SK-N-SH (cell line): ENCODE data around the gene CLEC17A. TPM values are rescaled to one million over a fixed set of nuclear protein-coding genes. Genes with fewer than 3 reads are reported as not detected.
"Not testable (repeated sequence)": the region's sequence is repeated elsewhere in the genome, so short reads cannot be mapped to it uniquely, and the experiment has no call there.

Experiments used
- CTCF ChIA-PET: fragments of 300-600, 350-600 bp; formaldehyde crosslinking; extraction: SDS; loops from one replicate; lab custom pipeline; 2021; lab: Yijun Ruan, JAX
- POLR2A ChIA-PET: fragments of 350-600 bp; sonication (Branson Sonifier 250); formaldehyde crosslinking; extraction: SDS; loops from one replicate; lab custom pipeline; 2020; ENCODE audit warnings: antibody characterized with exemption, inconsistent platforms; lab: Yijun Ruan, JAX
- DNase-seq: peaks from one replicate; pipeline ENCODE4 v3.0.0; 2012
- H2AFZ ChIP-seq: fragments of 200-600 bp; sonication (generic); 2 replicates; pipeline ENCODE4 v1.8.1; 2016; ENCODE audit warnings: antibody characterized with exemption, mild to moderate bottlenecking, low read depth
- H3F3A ChIP-seq: fragments of 200-600 bp; sonication (generic); replicated peaks from 2 replicates; pipeline ENCODE3; 2016; ENCODE audit warnings: antibody characterized with exemption, mild to moderate bottlenecking; ENCODE audit not compliant: insufficient read depth
- H3K27ac ChIP-seq, 2 experiments: fragments of 200-500 bp in 1 of 2; fragments of 200-600 bp in 1 of 2; sonication (Bioruptor generic) in 1 of 2; sonication (generic), shearing (Covaris generic) in 1 of 2; 2 replicates each; pipeline versions ENCODE4 v1.5.1 to v1.6.1; 2014 to 2016; ENCODE audit warnings: low read depth in 2 of 2, inconsistent platforms in 1 of 2, low read length in 1 of 2, mild to moderate bottlenecking in 1 of 2, mixed read lengths in 1 of 2
- H3K27me3 ChIP-seq: fragments of 200-600 bp; sonication (generic), shearing (Covaris generic); 2 replicates; pipeline ENCODE4 v1.6.1; 2016; ENCODE audit warnings: mixed run types; ENCODE audit not compliant: insufficient read depth
- H3K36me3 ChIP-seq, 2 experiments: fragments of 200-500 bp in 1 of 2; fragments of 200-600 bp in 1 of 2; sonication (Bioruptor generic) in 1 of 2; sonication (generic) in 1 of 2; replicated peaks in 1 of 2; 2 replicates each; pipeline versions ENCODE3 to v1.5.1; 2014 to 2016; ENCODE audit warnings: low read length in 1 of 2, mild to moderate bottlenecking in 1 of 2; ENCODE audit not compliant: insufficient read depth in 2 of 2, control insufficient read depth in 1 of 2
- H3K4me1 ChIP-seq, 2 experiments: fragments of 200-500 bp in 1 of 2; fragments of 200-600 bp in 1 of 2; sonication (Bioruptor generic) in 1 of 2; sonication (generic), shearing (Covaris generic) in 1 of 2; 2 replicates each; pipeline versions ENCODE4 v1.5.1 to v1.6.1; 2014 to 2016; ENCODE audit warnings: low read depth in 1 of 2, low read length in 1 of 2, mixed run types in 1 of 2; ENCODE audit not compliant: insufficient read depth in 2 of 2, control insufficient read depth in 1 of 2
- H3K4me2 ChIP-seq: fragments of 200-600 bp; sonication (generic), shearing (Covaris generic); 2 replicates; pipeline ENCODE4 v1.6.1; 2017; ENCODE audit warnings: mixed run types
- H3K4me3 ChIP-seq, 2 experiments: fragments of 200-500 bp in 1 of 2; fragments of 200-600 bp in 1 of 2; sonication (Bioruptor generic) in 1 of 2; sonication (generic), shearing (Covaris generic) in 1 of 2; 2 replicates each; pipeline versions ENCODE4 v1.5.1 to v1.8.1; 2014 to 2016; ENCODE audit warnings: low read depth in 2 of 2, inconsistent platforms in 1 of 2, low read length in 1 of 2, mild to moderate bottlenecking in 1 of 2, mixed read lengths in 1 of 2, moderate library complexity in 1 of 2
- H3K79me2 ChIP-seq: fragments of 200-600 bp; sonication (generic); 2 replicates; pipeline ENCODE4 v1.8.1; 2017; ENCODE audit warnings: mild to moderate bottlenecking; ENCODE audit not compliant: insufficient read depth
- H3K9ac ChIP-seq: fragments of 200-600 bp; sonication (generic); 2 replicates; pipeline ENCODE4 v1.6.1; 2017; ENCODE audit warnings: mixed run types
- H3K9me2 ChIP-seq: fragments of 200-600 bp; sonication (generic); 2 replicates; pipeline ENCODE4 v1.6.1; 2017; ENCODE audit warnings: mixed run types
- H3K9me3 ChIP-seq: fragments of 200-600 bp; sonication (generic); 2 replicates; pipeline ENCODE4 v1.6.1; 2017; ENCODE audit warnings: mixed run types, mild to moderate bottlenecking, moderate library complexity
- H4K20me1 ChIP-seq: fragments of 200-600 bp; sonication (generic); 2 replicates; pipeline ENCODE4 v1.6.1; 2017; ENCODE audit warnings: mild to moderate bottlenecking, mixed run types; ENCODE audit not compliant: insufficient read depth
- ELF1 ChIP-seq: IDR thresholded peaks from 2 replicates; pipeline ENCODE4 v1.4.0; 2012
- EP300 ChIP-seq, 2 experiments: IDR thresholded peaks; 2 replicates each; pipeline versions ENCODE4 v1.4.0 to v1.6.1; 2012; ENCODE audit warnings: borderline replicate concordance in 1 of 2, low read depth in 1 of 2, low read length in 1 of 2
- EZH2phosphoT487 ChIP-seq: fragments of 200-600 bp; sonication (generic); IDR thresholded peaks from 2 replicates; pipeline ENCODE4 v1.6.1; 2017; ENCODE audit warnings: low read depth, mixed run types, mild to moderate bottlenecking, antibody characterized with exemption, moderate library complexity, borderline replicate concordance
- FOXJ3 ChIP-seq: sonication (generic); formaldehyde crosslinking; IDR thresholded peaks from 2 replicates; pipeline ENCODE4 v1.5.1; 2020; ENCODE audit warnings: mild to moderate bottlenecking, missing genetic modification reagents
- GABPA ChIP-seq: IDR thresholded peaks from 2 replicates; pipeline ENCODE4 v1.4.0; 2012; ENCODE audit warnings: low read depth, mild to moderate bottlenecking
- GATA2 ChIP-seq: sonication (generic); formaldehyde crosslinking; IDR thresholded peaks from 2 replicates; pipeline ENCODE4 v1.5.0; 2020; ENCODE audit warnings: mild to moderate bottlenecking, missing genetic modification reagents
- IRF3 ChIP-seq: fragments of 150-350 bp; IDR thresholded peaks from 2 replicates; pipeline ENCODE4 v1.6.1; 2016; ENCODE audit warnings: mild to moderate bottlenecking, low read depth, low read length
- JUND ChIP-seq: IDR thresholded peaks from 2 replicates; pipeline ENCODE4 v1.4.0; 2012
- MAX ChIP-seq: IDR thresholded peaks from 2 replicates; pipeline ENCODE4 v1.4.0; 2012; ENCODE audit warnings: low read depth
- MXI1 ChIP-seq: IDR thresholded peaks from 2 replicates; pipeline ENCODE4 v1.6.1; 2012; ENCODE audit warnings: mild to moderate bottlenecking, low read depth, low read length, improper control_type of control experiment
- NRF1 ChIP-seq: IDR thresholded peaks from 2 replicates; pipeline ENCODE4 v1.6.1; 2012; ENCODE audit warnings: low read depth, mild to moderate bottlenecking, low read length
- RAD21 ChIP-seq: IDR thresholded peaks from 2 replicates; pipeline ENCODE4 v1.6.1; 2012; ENCODE audit warnings: mild to moderate bottlenecking, low read length
- SIN3A ChIP-seq: IDR thresholded peaks from 2 replicates; pipeline ENCODE4 v1.6.1; 2012; ENCODE audit warnings: low read depth, mild to moderate bottlenecking, low read length, moderate library complexity, borderline replicate concordance
- SMC3 ChIP-seq: IDR thresholded peaks from 2 replicates; pipeline ENCODE4 v1.6.1; 2012; ENCODE audit warnings: low read depth, low read length, improper control_type of control experiment
- TAF1 ChIP-seq: IDR thresholded peaks from 2 replicates; pipeline ENCODE4 v1.6.1; 2012; ENCODE audit warnings: low read depth, mild to moderate bottlenecking, low read length, moderate library complexity, borderline replicate concordance
- USF1 ChIP-seq: IDR thresholded peaks from 2 replicates; pipeline ENCODE4 v1.4.0; 2012; ENCODE audit warnings: low read depth, borderline replicate concordance
- YY1 ChIP-seq: IDR thresholded peaks from 2 replicates; pipeline ENCODE4 v1.4.0; 2012; ENCODE audit warnings: low read depth, mild to moderate bottlenecking
- WGBS: methylation state at CpG from one replicate; pipeline ENCODE4 v1.1.6; 2017; ENCODE audit warnings: low lambda C conversion rate; 5-methylcytosine and 5-hydroxymethylcytosine counted together
- polyA plus RNA-seq, 3 experiments: library from polyadenylated mRNA; depleted of rRNA; stranded (reverse); fragments of >200 nt; gene quantifications; 2 replicates each; pipeline ENCODE4 v1.2.3, GENCODE V29; 2012
- TF ChIP-seq, protein P1 (sequence below): fragments of 150-350 bp; IDR thresholded peaks from 2 replicates; pipeline ENCODE4 v1.6.1; 2017; ENCODE audit warnings: antibody characterized with exemption, low read length, low read depth, borderline replicate concordance

The CLEC17A gene
- polyA plus RNA-seq, 1 of the 3 experiments (the other 2 are of a cell fraction) = not detected

- TF ChIP-seq, protein P1, sequence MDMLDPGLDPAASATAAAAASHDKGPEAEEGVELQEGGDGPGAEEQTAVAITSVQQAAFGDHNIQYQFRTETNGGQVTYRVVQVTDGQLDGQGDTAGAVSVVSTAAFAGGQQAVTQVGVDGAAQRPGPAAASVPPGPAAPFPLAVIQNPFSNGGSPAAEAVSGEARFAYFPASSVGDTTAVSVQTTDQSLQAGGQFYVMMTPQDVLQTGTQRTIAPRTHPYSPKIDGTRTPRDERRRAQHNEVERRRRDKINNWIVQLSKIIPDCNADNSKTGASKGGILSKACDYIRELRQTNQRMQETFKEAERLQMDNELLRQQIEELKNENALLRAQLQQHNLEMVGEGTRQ = no peak
- no peak for TF ChIP-seq YY1
- TF ChIP-seq TAF1 = no peak
Measured at GRCh38 chr19:14612657-14613056, 29.8 kb downstream of the CLEC17A start (continued).

GRCh38 chr19:14613399-14614098 is 30.7 kb downstream of the CLEC17A start:
- CTCF ChIA-PET = not testable (repeated sequence)

GRCh38 chr19:14614099-14614412 is 31.2 kb downstream of the CLEC17A start:
- POLR2A ChIA-PET = no interaction called here
- CTCF ChIA-PET = no interaction called here
- H3K9me3 ChIP-seq = peaks cover 4% of the 10 kb centered on the region; the same call in 1 of the 2 replicates

More at GRCh38 chr19:14613399-14614098, 30.7 kb downstream of the CLEC17A start:
- H3K79me2 ChIP-seq, H3K4me2 ChIP-seq, H3K4me1 ChIP-seq, H3F3A ChIP-seq, H4K20me1 ChIP-seq, H3K4me3 ChIP-seq, POLR2A ChIA-PET, H2AFZ ChIP-seq, H3K27ac ChIP-seq, H3K36me3 ChIP-seq, H3K9ac ChIP-seq, H3K9me3 ChIP-seq, H3K27me3 ChIP-seq, H3K9me2 ChIP-seq, DNase-seq: not testable (repeated sequence)
- 10% methylated on average over 14 of the region's 14 CpGs for WGBS

More at GRCh38 chr19:14614099-14614412, 31.2 kb downstream of the CLEC17A start:
- no peaks in the 10 kb centered on the region for H3F3A ChIP-seq
- no peak overlapping the region for H3K4me3 ChIP-seq
- no peak overlapping the region for H2AFZ ChIP-seq
- H3K79me2 ChIP-seq = no peaks in the 10 kb centered on the region
- no peak overlapping the region for H3K4me2 ChIP-seq
- TF ChIP-seq SIN3A = no peak
- TF ChIP-seq GATA2 (CRISPR knock-in tag) = no peak
- TF ChIP-seq IRF3 = no peak
- TF ChIP-seq YY1 = no peak
- TF ChIP-seq NRF1 = no peak
- no peak for TF ChIP-seq JUND
- TF ChIP-seq FOXJ3 = no peak
- TF ChIP-seq MAX = no peak
- TF ChIP-seq EZH2phosphoT487 = no peak
- no peak for TF ChIP-seq MXI1
- no peak for TF ChIP-seq USF1
- no peak for TF ChIP-seq EP300 (IDR thresholded peaks at IDR 0.05; ENCODE audit: borderline replicate concordance in 1 of 2, low read depth in 1 of 2, low read length in 1 of 2)
- TF ChIP-seq RAD21 = no peak
- no peak for TF ChIP-seq GABPA
- TF ChIP-seq SMC3 = no peak
- TF ChIP-seq ELF1 = no peak
- no peaks in the 10 kb centered on the region for H3K4me1 ChIP-seq
- H3K27ac ChIP-seq = no peak overlapping the region
- no peak overlapping the region for H3K9ac ChIP-seq
- no peaks in the 10 kb centered on the region for H4K20me1 ChIP-seq
- H3K27me3 ChIP-seq = peaks cover 5% of the 10 kb centered on the region
- no peaks in the 10 kb centered on the region for H3K9me2 ChIP-seq
- no peaks in the 10 kb centered on the region for H3K36me3 ChIP-seq
- no peak for DNase-seq
- WGBS = 7% methylated on average over 4 of the region's 4 CpGs
